Pons (tissue), 1 donor: Measurements from ENCODE around the gene TLE7.

ENCODE experiments used
- DNase-seq: peaks from one replicate; pipeline ENCODE4 v3.0.0-alpha.2; 2016; ENCODE audit warnings: low spot score

TLE7 gene

GRCh38 chr16:71412270-71413160, 29.3 kb downstream of the TLE7 start:
- DNase-seq: peak; percentile 70

GRCh38 chr16:71410146-71410545, 31.7 kb downstream of the TLE7 start:
- DNase-seq: no peak

DNA sequence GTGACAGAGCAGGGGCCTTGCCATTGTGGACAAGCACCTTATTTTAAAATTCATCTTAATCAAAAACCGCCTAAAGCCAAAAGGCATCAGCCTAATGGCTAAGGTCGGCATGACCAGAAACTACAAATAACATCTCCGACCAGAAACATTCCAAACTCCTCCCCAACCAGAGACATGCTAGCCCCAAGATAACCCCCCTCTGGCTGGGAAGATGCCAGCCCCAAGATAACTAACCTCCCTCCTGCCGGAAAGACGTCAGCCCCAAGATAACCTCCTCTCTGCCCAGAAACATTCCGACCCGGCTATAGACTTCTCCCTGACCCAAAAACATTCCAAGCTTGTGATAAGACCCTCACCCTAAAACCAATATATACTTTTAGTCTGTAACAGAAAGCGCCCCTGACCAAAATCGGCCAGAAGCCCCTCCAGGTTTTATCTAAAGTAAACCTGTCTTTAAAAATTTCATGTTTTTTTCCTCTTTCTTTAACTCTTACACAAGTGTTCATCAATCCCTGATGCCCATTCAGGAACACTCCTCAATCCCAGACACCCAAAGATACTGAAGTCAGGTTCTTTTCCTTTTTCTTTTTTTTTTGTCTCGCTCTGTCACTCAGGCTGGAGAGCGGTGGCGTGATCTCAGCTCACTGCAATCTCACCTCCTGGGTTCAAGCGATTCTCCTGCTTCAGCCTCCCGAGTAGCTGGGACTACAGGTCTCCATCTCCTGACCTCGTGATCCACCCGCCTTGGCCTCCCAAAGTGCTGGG, 32.7 kb downstream of the TLE7 start:
- no peak for DNase-seq

GRCh38 chr16:71408536-71408935, 33.3 kb downstream of the TLE7 start:
- DNase-seq: no peak

- no peak for DNase-seq
These were observed 34.1 kb downstream of the TLE7 start for GRCh38 chr16:71407731-71408130.

DNA sequence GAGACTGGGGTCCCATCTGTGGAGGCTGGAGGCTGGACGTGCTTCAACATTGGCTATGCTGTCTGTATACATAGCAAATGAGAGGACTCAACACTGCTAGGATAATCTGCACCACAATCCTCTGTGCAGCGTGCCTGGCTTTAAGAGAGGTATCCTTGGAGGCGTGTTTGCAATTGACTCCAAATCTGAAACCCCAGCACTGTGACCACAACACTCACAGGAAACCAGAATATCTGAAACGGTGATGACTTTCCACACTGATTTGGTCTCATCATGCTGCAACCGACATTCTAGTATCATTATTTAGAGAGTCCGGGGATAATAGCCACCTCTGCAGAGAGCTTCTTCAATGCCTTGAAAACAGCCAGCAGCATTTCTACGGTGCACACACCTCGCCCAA, 35.1 kb downstream of the TLE7 start:
- no peak for DNase-seq

DNA sequence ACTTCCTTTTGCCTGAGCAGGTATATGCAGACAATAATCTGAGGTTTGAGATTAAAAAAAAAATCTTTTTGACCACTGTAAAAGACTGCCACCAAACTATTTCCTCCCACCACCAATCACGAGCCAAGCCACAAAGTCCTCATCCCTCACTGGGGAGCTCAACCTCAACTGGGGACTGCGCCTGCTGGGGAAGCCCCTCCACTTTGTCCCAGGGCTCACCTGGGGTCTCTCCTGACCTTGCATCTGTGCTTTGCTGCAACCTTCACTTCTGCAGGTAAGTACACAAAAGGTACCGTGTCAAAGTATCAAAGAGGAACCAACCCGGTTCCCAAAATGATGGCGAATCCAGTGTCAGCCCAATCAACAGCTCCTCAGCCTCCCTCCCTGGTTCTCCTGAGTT, 35.5 kb downstream of the TLE7 start:
- DNase-seq: no peak

DNA sequence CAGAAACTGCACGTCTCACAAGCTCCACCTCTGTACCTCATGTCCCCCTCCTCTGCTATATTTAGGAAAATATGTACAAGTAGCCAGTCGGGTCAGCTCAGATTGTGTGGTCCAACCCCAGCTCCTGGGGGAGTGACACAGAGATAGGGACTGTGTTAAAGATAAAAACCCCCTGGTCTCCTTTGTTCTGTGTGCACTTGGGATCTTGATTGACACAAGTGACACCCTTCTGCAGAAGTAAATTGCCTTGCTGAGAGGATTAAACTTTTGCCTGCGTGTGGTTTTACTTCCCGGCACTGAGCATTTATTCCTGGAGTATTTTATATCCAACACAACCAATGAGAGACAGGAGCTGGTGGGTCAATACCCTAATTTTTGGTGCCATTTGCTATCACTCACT, 37.5 kb downstream of the TLE7 start:
- DNase-seq: no peak

DNA sequence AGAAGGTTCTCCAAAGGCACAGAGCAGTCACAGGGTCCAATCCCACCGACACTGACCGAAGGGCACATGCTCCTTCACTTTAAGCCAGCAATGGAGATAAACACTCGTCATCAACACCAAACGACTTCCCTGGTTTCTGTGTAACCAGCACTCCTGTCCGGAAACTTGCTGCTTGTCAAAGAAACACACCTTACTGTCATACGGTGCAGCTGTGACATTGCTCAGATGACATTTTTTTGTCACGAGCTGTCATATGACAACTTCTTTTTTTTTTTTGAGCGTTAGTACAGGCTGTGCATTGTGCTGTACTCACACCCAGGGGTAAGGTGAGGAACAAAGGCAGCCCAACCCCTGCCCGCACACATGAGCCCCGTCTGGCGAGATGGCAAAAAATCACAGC, 39.2 kb downstream of the TLE7 start:
- DNase-seq: no peak

- DNase-seq: no peak
These were observed 39.8 kb downstream of the TLE7 start for GRCh38 chr16:71402007-71402406.

DNA sequence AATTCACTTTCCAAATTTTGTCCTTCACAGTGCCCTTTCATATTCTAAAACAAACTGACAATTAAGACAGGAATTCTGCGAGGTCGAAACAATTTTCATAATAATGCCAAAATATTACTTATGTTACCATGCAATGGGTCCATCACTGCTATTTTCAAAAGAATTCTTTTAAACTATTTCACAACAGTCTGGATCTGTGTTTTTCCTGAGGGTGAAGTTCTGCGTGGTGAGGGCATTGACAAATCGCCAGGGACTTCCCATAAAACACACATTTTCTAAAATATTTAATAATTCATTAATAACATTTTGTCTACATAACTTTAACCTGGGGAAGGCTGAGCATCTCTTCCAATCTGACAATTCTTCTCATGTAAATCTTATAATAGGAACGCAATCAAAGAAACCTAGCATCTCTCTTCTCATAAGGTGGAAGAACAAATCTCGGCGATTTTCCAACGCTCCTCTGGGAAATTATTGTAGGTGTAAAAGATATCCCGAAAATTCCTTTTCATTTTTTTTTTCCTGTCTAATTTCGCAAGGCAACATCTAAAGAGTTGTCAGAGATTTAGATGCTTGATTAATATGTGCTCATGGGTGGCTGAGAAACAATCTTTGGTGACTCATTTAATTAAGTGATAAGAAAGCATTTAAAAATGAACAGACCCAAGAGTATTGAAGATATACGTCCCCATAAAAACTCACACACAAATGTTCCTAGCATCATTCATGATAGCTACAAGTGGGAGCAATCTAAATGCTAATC, 41.9 kb downstream of the TLE7 start:
- no peak for DNase-seq

- DNase-seq: no peak
These were observed 45.3 kb downstream of the TLE7 start for GRCh38 chr16:71396594-71396993.

DNA sequence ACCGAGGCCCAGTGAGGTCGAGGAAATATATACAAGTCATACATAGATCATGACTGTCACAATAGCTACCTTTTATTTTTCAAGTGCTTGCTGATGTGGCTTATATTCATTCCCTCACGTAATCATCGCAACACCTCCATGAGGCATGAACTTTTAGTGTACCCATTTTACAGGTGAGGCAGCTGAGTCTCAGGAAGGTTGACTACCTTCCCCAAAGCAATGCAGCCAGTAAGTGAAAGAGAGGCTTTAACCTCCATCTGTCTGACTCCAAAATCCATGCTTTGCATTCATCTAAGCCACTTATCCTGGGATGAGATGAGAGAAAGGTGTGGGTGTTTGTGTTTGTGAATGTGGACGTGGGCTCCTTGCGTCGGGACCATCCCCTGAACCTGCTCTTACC, 52.5 kb downstream of the TLE7 start:
- no peak for DNase-seq

DNA sequence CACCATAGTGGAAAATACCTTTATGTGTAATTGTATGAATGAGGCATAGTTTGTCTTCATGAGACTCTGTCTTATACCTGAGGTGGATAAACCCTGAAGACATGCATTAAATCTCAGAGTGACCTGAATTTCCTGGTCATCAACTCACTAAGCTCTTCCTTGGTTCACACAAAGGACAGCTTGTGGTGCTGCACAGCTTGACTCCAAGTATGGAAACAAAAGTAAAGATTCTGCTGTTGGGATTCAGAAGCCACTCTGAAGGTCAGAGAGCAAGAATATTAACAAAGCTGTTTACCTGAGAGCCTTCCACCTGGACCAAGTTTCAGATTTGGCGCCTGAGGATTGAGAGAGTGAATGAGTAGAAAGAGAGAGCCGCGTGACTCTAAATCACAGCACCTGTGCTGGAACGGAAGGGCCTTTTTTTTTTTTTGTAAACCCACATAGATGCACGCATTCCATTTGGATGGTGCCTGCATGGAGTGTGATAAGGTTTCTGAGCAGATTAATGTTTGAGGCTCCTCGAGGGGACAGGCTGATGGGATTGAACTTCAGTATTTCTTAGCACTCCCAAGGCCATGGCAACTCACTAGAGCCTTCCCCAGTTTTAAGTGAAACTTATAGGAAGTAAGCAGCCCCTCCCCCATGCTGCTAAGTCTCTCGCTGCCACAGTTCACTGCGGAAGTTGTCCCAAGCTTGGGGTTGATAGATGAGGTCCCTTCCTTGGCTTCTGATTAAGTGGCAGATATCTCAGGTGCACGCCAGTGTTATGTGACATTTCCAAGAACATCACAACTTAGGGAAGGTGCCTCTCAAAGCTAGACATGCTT, 54.6 kb downstream of the TLE7 start:
- no peak for DNase-seq

- no peak for DNase-seq
These were observed 57.7 kb downstream of the TLE7 start for GRCh38 chr16:71384073-71384724.

GRCh38 chr16:71383054-71383773, 58.6 kb downstream of the TLE7 start:
- no peak for DNase-seq

DNA sequence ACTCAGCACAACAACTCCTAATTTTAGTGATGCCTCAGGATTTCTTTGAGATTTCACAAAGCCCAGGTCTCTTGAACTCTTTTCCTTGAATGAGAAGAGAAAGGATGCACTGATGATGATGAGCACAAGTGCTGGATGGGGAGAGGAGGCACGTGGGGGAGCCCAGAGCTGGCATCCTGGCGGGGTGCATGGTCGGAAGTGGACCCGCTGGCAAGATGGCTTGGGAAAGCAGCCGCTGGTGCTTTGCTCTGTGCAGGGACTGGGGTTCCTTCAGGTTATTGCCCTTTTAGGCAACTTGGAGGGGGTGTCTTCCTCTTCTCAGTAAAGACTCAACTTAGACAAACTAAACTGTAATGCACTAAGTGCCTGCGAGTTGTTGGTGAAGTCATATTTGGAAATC, 61.0 kb downstream of the TLE7 start:
- no peak for DNase-seq
